GM18498 (cell line): ENCODE data around the gene MOSMO.
"Not testable (repeated sequence)": the region's sequence is repeated elsewhere in the genome, so short reads cannot be mapped to it uniquely, and the experiment has no call there.

Experiments used
- ATAC-seq: cut with Tn5 transposase; IDR thresholded peaks from one replicate; pipeline ENCODE4 v1.9.1; 2021; ENCODE audit warnings: mild to moderate bottlenecking, moderate library complexity; ENCODE audit not compliant: unreplicated experiment

MOSMO gene

GRCh38 chr16:22091721-22092120 lies 83.8 kb downstream of the MOSMO start:
- no peak for ATAC-seq

- ATAC-seq, result no peak
Measured at GRCh38 chr16:22092143-22092933, 84.4 kb downstream of the MOSMO start, which contains the start of gene VWA3A. VWA3A (plus strand) TSS chr16:22092541; CDS start chr16:22092638, 97 bp downstream.

- no peak for ATAC-seq
Measured at GRCh38 chr16:22093331-22093730, 85.4 kb downstream of the MOSMO start.

- no peak for ATAC-seq
Measured at GRCh38 chr16:22093996-22094395, 86.1 kb downstream of the MOSMO start.

- no peak for ATAC-seq
Measured at GRCh38 chr16:22098405-22099255, 90.7 kb downstream of the MOSMO start.

GRCh38 chr16:22099256-22099975 lies 91.5 kb downstream of the MOSMO start:
- ATAC-seq, result no peak

GRCh38 chr16:22103441-22103840 lies 95.5 kb downstream of the MOSMO start:
- ATAC-seq, result no peak

- ATAC-seq, result no peak
Measured at GRCh38 chr16:22109258-22109898, 101.5 kb downstream of the MOSMO start.

GRCh38 chr16:22111629-22112028 lies 103.7 kb downstream of the MOSMO start:
- ATAC-seq, result not testable (repeated sequence)

- no peak for ATAC-seq
Measured at GRCh38 chr16:22116095-22116700, 108.3 kb downstream of the MOSMO start.

- no peak for ATAC-seq
Measured at GRCh38 chr16:22117609-22118008, 109.7 kb downstream of the MOSMO start.

GRCh38 chr16:22120440-22120839 lies 112.5 kb downstream of the MOSMO start:
- no peak for ATAC-seq

- ATAC-seq, result no peak
Measured at GRCh38 chr16:22122239-22122638, 114.3 kb downstream of the MOSMO start.

- no peak for ATAC-seq
Measured at GRCh38 chr16:22123146-22123545, 115.2 kb downstream of the MOSMO start.

GRCh38 chr16:22123759-22124490 lies 116.0 kb downstream of the MOSMO start:
- no peak for ATAC-seq

- ATAC-seq, result no peak
Measured at GRCh38 chr16:22124583-22125284, 116.8 kb downstream of the MOSMO start.

- no peak for ATAC-seq
Measured at GRCh38 chr16:22126037-22126558, 118.2 kb downstream of the MOSMO start.

GRCh38 chr16:22128537-22128936 lies 120.6 kb downstream of the MOSMO start:
- ATAC-seq, result not testable (repeated sequence)

GRCh38 chr16:22130528-22130927 lies 122.6 kb downstream of the MOSMO start:
- ATAC-seq, result no peak
